GM19025 (cell line): ENCODE measurements around the gene PKD2L2.
"Not testable (repeated sequence)": the region's sequence is repeated elsewhere in the genome, so short reads cannot be mapped to it uniquely, and the experiment has no call there.

Source experiments
- ATAC-seq: cut with Tn5 transposase; IDR thresholded peaks from one replicate; pipeline ENCODE4 v1.9.1; 2021; ENCODE audit warnings: mild to moderate bottlenecking, low read depth, moderate library complexity; ENCODE audit not compliant: unreplicated experiment

The PKD2L2 gene

DNA sequence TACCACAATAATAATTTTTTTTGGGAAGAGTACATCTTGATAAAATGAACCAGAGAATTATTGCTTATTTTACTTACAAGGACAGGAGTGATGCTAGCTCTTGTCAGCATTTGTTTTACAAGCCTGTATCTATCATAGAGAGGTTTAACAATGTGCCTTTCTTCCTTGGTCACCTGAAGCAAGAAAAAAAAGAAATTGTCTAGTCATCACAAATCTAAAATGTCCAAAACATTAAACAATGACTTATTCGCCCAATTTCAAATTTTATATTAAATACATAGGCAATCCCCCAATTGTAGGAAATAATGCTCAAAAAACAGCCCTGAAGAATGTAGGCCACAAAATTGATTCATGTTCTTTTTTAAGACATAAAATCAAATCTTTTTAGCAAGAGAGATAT, 56.6 kb downstream of the PKD2L2 start:
- ATAC-seq: no peak

- ATAC-seq: no peak
Observed at GRCh38 chr5:137954131-137954879, 65.0 kb downstream of the PKD2L2 start.

DNA sequence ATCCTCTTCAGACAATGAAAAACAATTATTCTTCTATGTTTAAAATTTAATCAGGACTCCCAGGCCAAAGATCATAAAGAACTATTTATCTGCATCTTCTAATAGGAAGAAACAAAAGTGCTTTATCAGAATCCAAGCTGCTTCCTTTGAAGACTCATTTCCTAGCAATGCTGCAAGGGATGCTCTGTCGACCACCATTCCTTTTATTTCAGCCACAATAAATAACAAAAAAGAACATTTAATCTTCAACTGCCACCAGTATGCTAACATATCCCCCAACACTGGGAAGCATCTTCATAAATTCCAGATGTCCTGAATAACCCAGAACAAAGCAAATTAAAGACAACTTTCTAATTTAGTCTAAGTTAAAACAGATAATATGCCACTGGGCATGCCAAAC, 68.7 kb downstream of the PKD2L2 start:
- ATAC-seq: no peak

DNA sequence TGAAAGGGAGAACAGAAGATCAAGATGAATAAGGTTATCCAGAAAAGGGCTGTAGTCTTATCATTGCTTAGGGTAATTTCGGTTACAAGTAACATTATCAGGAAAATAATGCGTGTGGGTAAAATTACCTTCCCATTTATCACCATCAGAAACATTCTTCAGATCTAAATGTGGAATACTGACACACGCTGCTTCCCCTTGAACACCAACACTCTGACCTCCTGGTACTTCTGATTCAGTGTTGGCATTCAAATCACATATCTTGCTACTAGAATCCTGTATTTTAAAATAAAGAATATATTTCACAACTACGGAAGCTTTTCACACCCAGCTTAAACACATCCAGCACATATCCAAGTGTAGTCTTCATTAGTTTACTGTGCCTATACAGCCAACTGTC, 70.2 kb downstream of the PKD2L2 start:
- ATAC-seq: no peak

- no peak for ATAC-seq
Observed at GRCh38 chr5:137960141-137960540, 70.9 kb downstream of the PKD2L2 start.

- ATAC-seq: no peak
Observed at GRCh38 chr5:137960819-137961218, 71.6 kb downstream of the PKD2L2 start.

DNA sequence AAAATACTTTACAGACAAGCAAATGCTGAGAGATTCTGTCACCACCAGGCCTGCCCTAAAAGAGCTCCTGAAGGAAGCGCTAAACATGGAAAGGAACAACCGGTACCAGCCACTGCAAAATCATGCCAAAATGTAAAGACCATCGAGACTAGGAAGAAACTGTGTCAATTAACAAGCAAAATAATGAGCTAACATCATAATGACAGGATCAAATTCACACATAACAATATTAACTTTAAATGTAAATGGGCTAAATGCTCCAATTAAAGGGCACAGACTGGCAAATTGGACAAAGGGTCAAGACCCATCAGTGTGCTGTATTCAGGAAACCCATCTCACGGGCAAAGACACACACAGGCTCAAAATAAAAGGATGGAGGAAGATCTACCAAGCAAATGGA, 81.1 kb downstream of the PKD2L2 start:
- not testable (repeated sequence) for ATAC-seq

GRCh38 chr5:137975208-137975607, 86.0 kb downstream of the PKD2L2 start:
- ATAC-seq: no peak

DNA sequence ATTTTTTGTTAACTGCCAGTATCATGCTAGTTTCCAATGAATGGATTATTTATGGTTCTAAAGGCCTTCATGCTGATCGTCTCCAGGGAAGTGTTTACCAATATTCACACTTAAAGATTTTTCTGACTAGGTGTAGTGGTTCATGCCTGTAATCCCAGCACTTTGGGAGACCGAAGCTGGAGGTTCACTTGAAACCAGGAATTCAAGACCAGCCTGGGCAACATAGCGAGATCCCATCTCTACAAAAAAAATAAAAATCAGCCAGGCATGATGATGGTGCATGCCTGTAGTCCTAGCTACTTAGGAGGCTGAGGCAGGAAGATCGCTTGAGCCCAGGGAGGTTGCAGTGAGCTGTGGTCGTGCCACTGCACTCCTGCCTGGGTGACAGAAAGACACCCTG, 100.2 kb downstream of the PKD2L2 start:
- ATAC-seq: no peak
